NOMO-1 treated with DMSO at 0.1 percent for 48 hours (cell line): ENCODE data around the gene NPTX2.

Experiments used
- DNase-seq: peaks from one replicate; lab custom pipeline; 2025; ENCODE audit not compliant: unreplicated experiment; lab: John Stamatoyannopoulos, UW

Gene NPTX2

GRCh38 chr7:98618786-98619185 lies 1.7 kb downstream of the NPTX2 start:
- peak; percentile 52 for DNase-seq

DNA sequence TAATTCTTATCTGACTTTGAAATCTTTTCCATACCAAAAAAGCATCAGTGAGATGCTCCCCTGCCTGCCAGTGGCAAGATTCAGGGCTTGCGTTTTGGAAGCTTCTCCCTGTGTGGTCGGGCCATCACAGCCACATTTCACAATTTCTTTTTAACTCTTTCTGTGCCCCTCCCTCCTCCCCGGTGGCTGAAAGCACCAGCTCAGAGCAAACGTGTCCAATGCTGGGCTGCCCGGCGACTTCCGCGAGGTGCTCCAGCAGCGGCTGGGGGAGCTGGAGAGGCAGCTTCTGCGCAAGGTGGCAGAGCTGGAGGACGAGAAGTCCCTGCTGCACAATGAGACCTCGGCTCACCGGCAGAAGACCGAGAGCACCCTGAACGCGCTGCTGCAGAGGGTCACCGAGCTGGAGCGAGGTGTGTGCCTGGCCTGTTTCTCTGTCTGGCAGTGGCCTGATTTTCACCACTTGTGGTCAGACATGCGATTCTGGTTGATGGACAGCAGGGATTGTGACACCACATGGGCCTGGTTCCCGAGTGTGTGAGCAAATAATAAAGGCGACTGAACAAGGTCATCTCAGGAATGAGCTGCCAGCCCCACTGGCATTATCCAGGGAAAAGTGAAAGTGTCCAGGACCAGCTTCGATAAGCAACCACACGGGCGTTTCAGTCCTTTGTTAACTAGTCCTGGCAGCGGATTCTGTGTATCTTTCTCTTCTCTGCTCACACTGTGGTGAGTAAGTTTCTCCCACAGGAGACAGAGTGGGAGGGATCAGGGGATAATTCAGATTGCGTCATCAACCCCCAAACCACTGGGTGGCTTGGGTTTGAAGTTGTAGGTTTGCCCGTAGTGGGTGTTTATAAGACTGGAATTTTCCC lies 2.6 kb downstream of the NPTX2 start:
- peak; percentile 76 for DNase-seq

DNA sequence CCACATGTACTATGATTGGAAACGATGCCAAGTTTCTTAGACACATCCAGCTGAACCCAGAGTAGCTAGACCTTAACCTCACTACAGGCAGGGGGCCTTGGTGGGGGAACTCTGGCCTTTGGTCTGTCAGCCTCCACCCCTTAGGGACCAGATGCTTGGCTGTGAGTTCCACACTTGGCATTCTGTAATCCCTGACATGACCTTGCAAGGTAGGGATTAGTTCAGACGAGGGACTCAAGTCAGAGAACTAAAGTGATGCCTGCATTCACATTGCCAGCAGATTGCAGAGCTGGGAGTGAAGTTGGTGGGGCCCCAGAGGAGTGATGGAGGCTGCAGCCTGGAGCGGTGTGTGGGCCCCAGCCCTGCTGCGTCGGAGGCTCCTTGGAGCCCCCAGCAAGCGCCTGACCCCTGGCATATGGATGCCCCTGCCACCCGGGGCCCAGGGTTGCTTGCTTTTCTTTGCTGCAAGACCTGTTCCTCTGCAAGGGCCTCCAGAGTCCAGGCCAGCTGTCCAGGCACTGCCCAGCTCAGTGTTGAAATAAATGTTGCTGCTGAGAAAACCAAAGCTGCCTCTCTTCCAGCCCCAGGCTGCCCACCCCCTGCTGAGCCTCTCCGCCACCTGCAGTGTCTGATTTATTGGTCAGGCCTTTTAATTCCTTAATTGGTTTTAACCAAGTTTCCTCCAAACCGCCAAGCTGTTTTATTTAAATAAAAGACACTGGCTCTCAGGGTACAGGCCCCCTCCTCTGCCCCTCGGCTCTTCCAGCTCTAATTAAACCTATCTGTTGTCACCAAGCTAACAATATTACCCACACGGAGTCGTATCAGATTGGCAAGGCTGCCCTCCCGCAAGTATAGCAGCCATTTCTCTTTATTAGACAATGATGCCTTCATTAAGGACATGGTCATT lies 4.7 kb downstream of the NPTX2 start:
- peak; percentile 22 for DNase-seq

DNA sequence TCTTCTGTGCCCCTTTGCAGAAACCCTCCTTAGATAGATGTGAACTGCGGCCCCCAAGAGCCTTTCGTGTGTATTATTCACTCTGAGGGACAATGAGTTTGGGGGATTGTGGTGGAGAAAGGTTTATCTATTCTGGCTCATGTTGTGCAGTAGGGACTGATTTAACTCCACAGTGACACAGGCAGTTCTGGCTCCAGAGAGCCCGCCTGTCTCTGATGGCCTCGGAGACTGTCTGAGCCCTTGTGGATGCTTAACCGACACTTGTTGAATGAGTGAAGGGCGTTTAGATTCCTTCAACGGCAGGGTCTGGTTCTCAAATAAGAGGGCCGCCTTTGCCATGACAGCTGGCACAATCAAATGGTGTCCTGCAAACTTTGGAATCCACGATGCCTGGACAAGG lies 5.8 kb downstream of the NPTX2 start:
- DNase-seq = no peak

DNA sequence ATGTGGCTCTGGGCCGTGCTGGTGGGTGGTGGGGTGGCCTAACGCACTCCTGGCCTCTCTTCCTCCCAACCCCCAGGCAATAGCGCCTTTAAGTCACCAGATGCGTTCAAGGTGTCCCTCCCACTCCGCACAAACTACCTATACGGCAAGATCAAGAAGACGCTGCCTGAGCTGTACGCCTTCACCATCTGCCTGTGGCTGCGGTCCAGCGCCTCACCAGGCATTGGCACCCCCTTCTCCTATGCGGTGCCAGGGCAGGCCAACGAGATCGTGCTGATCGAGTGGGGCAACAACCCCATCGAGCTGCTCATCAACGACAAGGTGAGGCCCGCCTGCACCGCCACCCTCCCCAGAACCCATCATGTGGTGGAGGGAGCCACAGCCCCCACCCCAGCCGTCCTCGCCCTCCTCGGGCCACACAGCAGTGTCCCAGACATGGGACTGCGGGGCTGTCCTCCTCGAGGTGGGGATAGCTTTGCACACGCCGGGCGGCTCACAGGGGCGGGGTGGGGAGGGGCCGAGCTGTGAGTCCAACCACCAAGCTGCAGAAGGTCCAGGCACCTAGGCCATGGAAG lies 7.8 kb downstream of the NPTX2 start:
- DNase-seq = no peak

GRCh38 chr7:98626460-98627412 lies 9.7 kb downstream of the NPTX2 start:
- no peak for DNase-seq

GRCh38 chr7:98627413-98627790 lies 10.3 kb downstream of the NPTX2 start:
- DNase-seq = no peak

DNA sequence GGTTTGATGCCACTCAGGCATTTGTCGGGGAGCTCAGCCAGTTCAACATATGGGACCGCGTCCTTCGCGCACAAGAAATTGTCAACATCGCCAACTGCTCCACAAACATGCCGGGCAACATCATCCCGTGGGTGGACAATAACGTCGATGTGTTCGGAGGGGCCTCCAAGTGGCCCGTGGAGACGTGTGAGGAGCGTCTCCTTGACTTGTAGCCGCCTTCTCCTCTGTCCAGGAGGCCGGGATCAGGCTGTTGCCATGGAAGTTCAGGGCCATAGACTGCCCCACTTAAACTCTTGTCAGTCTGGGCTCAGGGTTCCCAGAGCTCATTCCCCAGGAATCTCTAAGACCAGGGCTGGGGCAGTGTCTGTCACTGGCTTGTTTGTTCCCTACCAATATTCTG lies 11.3 kb downstream of the NPTX2 start:
- DNase-seq = no peak

DNA sequence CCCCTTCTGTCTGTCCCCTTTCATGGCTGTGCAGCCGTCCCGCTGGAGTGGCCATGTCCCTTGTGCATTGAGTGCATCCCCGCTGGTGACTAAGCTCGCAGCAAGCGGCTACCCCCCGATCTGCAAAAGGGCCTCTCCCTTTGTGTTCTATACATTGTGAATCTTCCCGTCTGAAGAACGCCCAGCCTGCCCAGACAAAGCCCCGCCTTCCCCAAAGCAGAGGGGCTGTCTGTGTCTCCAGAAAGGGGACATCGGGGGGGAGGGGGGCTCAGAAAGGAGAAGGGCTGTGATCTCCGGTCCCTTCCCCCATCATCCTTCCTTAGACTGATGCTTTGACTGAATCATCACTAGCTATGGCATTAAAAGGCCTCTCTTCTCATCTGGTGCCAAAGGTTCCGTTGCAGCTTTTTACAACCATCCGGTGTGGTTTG lies 11.9 kb downstream of the NPTX2 start:
- DNase-seq = peak; percentile 91

GRCh38 chr7:98630149-98630548 lies 13.1 kb downstream of the NPTX2 start:
- DNase-seq = no peak

GRCh38 chr7:98630770-98631169 lies 13.7 kb downstream of the NPTX2 start:
- DNase-seq = no peak

GRCh38 chr7:98638853-98639252 lies 21.8 kb downstream of the NPTX2 start:
- no peak for DNase-seq

- no peak for DNase-seq
These were observed 23.3 kb downstream of the NPTX2 start for GRCh38 chr7:98640375-98640774.

DNA sequence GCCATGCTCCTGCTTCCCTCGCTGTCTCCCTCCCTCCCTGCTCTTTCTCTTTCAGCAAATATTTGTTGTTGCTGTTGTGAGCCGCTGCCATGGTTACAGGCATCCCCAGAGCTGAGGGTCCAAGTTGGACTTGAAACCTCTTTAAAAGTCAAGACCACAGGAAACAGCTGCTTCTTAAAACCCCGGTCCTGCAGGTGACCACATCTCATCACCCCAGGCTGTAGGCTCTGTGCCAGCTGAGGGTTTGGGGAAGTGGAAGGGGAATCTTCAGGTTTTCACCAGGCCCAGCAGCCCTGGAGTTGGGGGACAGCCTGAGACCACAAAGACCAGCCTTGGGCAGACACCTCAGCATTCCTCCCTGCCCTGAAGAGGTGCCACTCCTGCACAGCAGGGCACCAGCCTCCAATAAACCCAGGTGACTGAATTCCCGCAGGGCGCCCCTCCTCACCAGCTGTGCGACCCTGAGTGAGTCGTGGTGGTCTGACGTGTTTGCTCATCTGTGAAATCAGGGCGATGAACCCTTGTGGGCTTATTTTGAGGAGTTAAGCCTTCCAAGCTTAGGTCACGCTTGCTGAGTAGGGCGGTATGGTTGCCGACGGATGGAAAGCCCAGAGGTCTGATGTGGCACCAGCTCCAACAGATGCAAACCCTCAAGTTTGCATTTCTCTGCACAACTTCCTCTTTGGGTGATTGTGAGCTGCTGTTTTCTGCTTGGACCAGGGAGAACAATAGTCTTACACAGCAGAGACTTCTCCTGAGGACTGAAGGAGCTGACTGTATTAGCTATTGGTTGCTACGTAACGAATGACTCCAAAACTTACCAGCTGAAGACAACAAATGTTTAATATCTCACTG lies 24.8 kb downstream of the NPTX2 start:
- peak; percentile 92 for DNase-seq

GRCh38 chr7:98643236-98643985 lies 26.3 kb downstream of the NPTX2 start:
- no peak for DNase-seq

- no peak for DNase-seq
These were observed 29.4 kb downstream of the NPTX2 start for GRCh38 chr7:98646465-98646864.

- no peak for DNase-seq
These were observed 30.2 kb downstream of the NPTX2 start for GRCh38 chr7:98647326-98647725.

DNA sequence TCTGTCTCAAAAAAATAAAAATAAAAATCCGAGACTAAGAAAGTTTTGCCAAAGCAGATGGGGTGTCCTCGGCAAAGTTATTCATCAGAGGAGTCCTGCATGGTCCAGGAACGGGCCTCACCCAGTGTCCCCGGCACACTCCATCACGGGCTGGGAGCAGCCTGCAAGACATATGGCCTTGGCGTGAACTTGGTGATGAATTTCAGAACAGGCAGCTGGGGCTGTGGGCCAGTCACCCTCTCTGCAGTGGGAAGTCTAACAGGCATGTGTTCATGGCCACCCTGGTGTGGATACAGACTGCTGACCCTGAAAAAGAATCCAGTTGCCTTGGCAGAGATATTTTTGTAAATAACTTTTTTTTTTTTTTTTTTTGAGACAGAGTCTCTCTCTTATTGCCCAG lies 34.7 kb downstream of the NPTX2 start:
- no peak for DNase-seq
